Neural progenitor cell (in vitro differentiated cells): ENCODE measurements around the gene ATF6. TPM values are rescaled to one million over a fixed set of nuclear protein-coding genes. Genes with fewer than 3 reads are reported as not detected.

ENCODE experiments used
- DNase-seq: peaks from one replicate; pipeline ENCODE4 v3.0.0-alpha.2; 2016; ENCODE audit warnings: low spot score
- H2AFZ ChIP-seq: fragments of 200-600 bp; sonication (generic); replicated peaks from 2 replicates; pipeline ENCODE4 v1.6.1; 2016; ENCODE audit warnings: antibody characterized with exemption
- H3F3A ChIP-seq: fragments of 200-600 bp; sonication (generic); 2 replicates; pipeline ENCODE4 v1.6.1; 2016; ENCODE audit warnings: antibody characterized with exemption, low read depth
- H3K27ac ChIP-seq: fragments of 200-600 bp; sonication (generic); 2 replicates; pipeline ENCODE4 v1.5.1; 2016; ENCODE audit warnings: mild to moderate bottlenecking
- H3K27me3 ChIP-seq: fragments of 200-600 bp; sonication (generic); 2 replicates; pipeline ENCODE4 v1.6.1; 2016; ENCODE audit warnings: mild to moderate bottlenecking, moderate library complexity
- H3K36me3 ChIP-seq: fragments of 200-600 bp; sonication (generic); 2 replicates; pipeline ENCODE4 v1.5.1; 2016
- H3K4me1 ChIP-seq: fragments of 200-600 bp; sonication (generic); 2 replicates; pipeline ENCODE4 v1.6.1; 2016; ENCODE audit warnings: mixed run types
- H3K4me2 ChIP-seq: fragments of 200-600 bp; sonication (generic); 2 replicates; pipeline ENCODE4 v1.6.1; 2016
- H3K4me3 ChIP-seq: fragments of 200-600 bp; sonication (generic); 2 replicates; pipeline ENCODE4 v1.5.1; 2016
- H3K79me2 ChIP-seq: fragments of 200-600 bp; sonication (generic); 2 replicates; pipeline ENCODE4 v1.6.1; 2016; ENCODE audit warnings: low read depth
- H3K9ac ChIP-seq: fragments of 200-600 bp; sonication (generic); 2 replicates; pipeline ENCODE4 v1.6.1; 2016
- H3K9me3 ChIP-seq: fragments of 200-600 bp; sonication (generic); 2 replicates; pipeline ENCODE4 v1.5.1; 2016; ENCODE audit warnings: low read depth
- H4K20me1 ChIP-seq: fragments of 200-600 bp; sonication (generic); 2 replicates; pipeline ENCODE4 v1.6.1; 2016; ENCODE audit warnings: low read depth
- H3K27ac Mint-ChIP-seq: 3 replicates; pipeline ENCODE4 v1.8.0; 2021; ENCODE audit warnings: mixed read lengths
- H3K27me3 Mint-ChIP-seq: 2 replicates; pipeline ENCODE4 v1.8.0; 2022; ENCODE audit warnings: low read depth, mild to moderate bottlenecking, inconsistent platforms, moderate library complexity, mixed read lengths; ENCODE audit not compliant: insufficient read depth
- H3K36me3 Mint-ChIP-seq: 3 replicates; pipeline ENCODE4 v1.8.0; 2021; ENCODE audit warnings: mixed read lengths
- H3K4me1 Mint-ChIP-seq: 3 replicates; pipeline ENCODE4 v1.8.0; 2021; ENCODE audit warnings: mixed read lengths
- H3K4me3 Mint-ChIP-seq: 3 replicates; pipeline ENCODE4 v1.8.0; 2021; ENCODE audit warnings: mild to moderate bottlenecking, moderate library complexity, mixed read lengths
- H3K9me3 Mint-ChIP-seq: 3 replicates; pipeline ENCODE4 v1.8.0; 2020; ENCODE audit warnings: mixed read lengths
- EZH2 ChIP-seq: fragments of 200-600 bp; sonication (generic); IDR thresholded peaks from 2 replicates; pipeline ENCODE4 v1.6.1; 2017; ENCODE audit warnings: antibody characterized with exemption, mild to moderate bottlenecking, moderate library complexity
- EZH2phosphoT487 ChIP-seq: fragments of 200-600 bp; sonication (generic); IDR thresholded peaks from 2 replicates; pipeline ENCODE4 v1.6.1; 2017; ENCODE audit warnings: antibody characterized with exemption
- total RNA-seq: library from RNA; depleted of rRNA; stranded (reverse); fragments of >200 nt; gene quantifications from 2 replicates; pipeline ENCODE4 v1.2.3, GENCODE V29; 2015; ENCODE audit warnings: low replicate concordance
- TF ChIP-seq, protein P1 (sequence below): fragments of 200-600 bp; sonication (generic); IDR thresholded peaks from 2 replicates; pipeline ENCODE4 v1.5.1; 2017; ENCODE audit warnings: antibody characterized with exemption, mild to moderate bottlenecking

ATF6 gene
- total RNA-seq, 1 donor from 2014 or later, result 31.7 TPM

DNA sequence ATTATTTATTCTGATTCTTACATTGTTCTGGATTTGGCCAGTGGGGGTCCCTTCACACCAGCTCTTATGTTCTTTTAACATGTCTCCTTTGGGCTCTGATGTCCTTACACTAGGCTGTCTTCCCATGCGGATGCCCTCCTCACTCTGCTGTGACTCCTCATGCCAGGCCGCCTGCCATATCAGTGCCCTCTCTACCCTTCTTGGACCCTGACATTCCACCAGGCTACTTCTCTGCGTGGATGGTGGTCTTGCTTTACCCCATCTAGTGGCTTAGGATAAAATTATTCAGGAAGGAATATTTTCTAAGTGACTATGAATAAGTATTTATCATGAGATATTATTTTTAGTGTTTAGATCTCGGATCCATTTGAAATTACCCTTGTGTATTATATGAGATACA is 21.2 kb downstream of the ATF6 start:
- no peak overlapping the region for H3K27ac ChIP-seq
- Mint-ChIP-seq H3K27ac (no peak overlapping the region), H3K36me3 (peaks cover 4% of the 10 kb centered on the region), H3K27me3 (no peaks in the 10 kb centered on the region), H3K4me1 (no peaks in the 10 kb centered on the region), H3K4me3 (no peak overlapping the region), H3K9me3 (no peaks in the 10 kb centered on the region)
- H3K27me3 ChIP-seq, result no peaks in the 10 kb centered on the region
- TF ChIP-seq, protein P1, sequence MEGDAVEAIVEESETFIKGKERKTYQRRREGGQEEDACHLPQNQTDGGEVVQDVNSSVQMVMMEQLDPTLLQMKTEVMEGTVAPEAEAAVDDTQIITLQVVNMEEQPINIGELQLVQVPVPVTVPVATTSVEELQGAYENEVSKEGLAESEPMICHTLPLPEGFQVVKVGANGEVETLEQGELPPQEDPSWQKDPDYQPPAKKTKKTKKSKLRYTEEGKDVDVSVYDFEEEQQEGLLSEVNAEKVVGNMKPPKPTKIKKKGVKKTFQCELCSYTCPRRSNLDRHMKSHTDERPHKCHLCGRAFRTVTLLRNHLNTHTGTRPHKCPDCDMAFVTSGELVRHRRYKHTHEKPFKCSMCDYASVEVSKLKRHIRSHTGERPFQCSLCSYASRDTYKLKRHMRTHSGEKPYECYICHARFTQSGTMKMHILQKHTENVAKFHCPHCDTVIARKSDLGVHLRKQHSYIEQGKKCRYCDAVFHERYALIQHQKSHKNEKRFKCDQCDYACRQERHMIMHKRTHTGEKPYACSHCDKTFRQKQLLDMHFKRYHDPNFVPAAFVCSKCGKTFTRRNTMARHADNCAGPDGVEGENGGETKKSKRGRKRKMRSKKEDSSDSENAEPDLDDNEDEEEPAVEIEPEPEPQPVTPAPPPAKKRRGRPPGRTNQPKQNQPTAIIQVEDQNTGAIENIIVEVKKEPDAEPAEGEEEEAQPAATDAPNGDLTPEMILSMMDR, result peak; percentile 17
- TF ChIP-seq EZH2phosphoT487 (no peak), EZH2 (no peak)
- H2AFZ ChIP-seq, result no peak overlapping the region
- no peak overlapping the region for H3K4me3 ChIP-seq
- no peaks in the 10 kb centered on the region for H3K36me3 ChIP-seq
- no peaks in the 10 kb centered on the region for H3K79me2 ChIP-seq
- H4K20me1 ChIP-seq, result no peaks in the 10 kb centered on the region
- no peak overlapping the region for H3K4me2 ChIP-seq
- DNase-seq, result no peak
- no peak overlapping the region for H3K9ac ChIP-seq
- H3F3A ChIP-seq, result no peaks in the 10 kb centered on the region
- H3K9me3 ChIP-seq, result no peaks in the 10 kb centered on the region
- H3K4me1 ChIP-seq, result no peaks in the 10 kb centered on the region

GRCh38 chr1:161790587-161791317 is 24.6 kb downstream of the ATF6 start:
- no peak overlapping the region for H3K27ac Mint-ChIP-seq
- Histone ChIP-seq H2AFZ (no peak overlapping the region), H3F3A (no peaks in the 10 kb centered on the region), H3K36me3 (no peaks in the 10 kb centered on the region), H3K4me3 (no peak overlapping the region), H3K27me3 (no peaks in the 10 kb centered on the region), H3K9ac (no peak overlapping the region), H3K9me3 (no peaks in the 10 kb centered on the region), H4K20me1 (no peaks in the 10 kb centered on the region), H3K79me2 (no peaks in the 10 kb centered on the region), H3K4me2 (no peak overlapping the region), H3K4me1 (no peaks in the 10 kb centered on the region), H3K27ac (no peak overlapping the region)
- H3K4me3 Mint-ChIP-seq, result no peak overlapping the region
- TF ChIP-seq EZH2 (no peak), EZH2phosphoT487 (no peak)
- TF ChIP-seq, protein P1, result no peak
- peaks cover 7% of the 10 kb centered on the region for H3K36me3 Mint-ChIP-seq
- no peaks in the 10 kb centered on the region for H3K9me3 Mint-ChIP-seq
- no peaks in the 10 kb centered on the region for H3K4me1 Mint-ChIP-seq
- no peak for DNase-seq
- H3K27me3 Mint-ChIP-seq, result peaks cover 2% of the 10 kb centered on the region

GRCh38 chr1:161791904-161792655 is 26.0 kb downstream of the ATF6 start:
- no peak for TF ChIP-seq EZH2
- TF ChIP-seq EZH2phosphoT487, result no peak
- TF ChIP-seq, protein P1, result no peak
- H3K4me3 Mint-ChIP-seq, result no peak overlapping the region
- Histone ChIP-seq H3K36me3 (no peaks in the 10 kb centered on the region), H2AFZ (no peak overlapping the region), H3K9ac (no peak overlapping the region), H3K4me3 (no peak overlapping the region), H4K20me1 (no peaks in the 10 kb centered on the region), H3K4me1 (no peaks in the 10 kb centered on the region), H3F3A (no peaks in the 10 kb centered on the region), H3K79me2 (no peaks in the 10 kb centered on the region), H3K4me2 (no peak overlapping the region), H3K27ac (no peak overlapping the region), H3K9me3 (no peaks in the 10 kb centered on the region), H3K27me3 (no peaks in the 10 kb centered on the region)
- H3K4me1 Mint-ChIP-seq, result no peaks in the 10 kb centered on the region
- peaks cover 2% of the 10 kb centered on the region for H3K27me3 Mint-ChIP-seq
- peaks cover 5% of the 10 kb centered on the region for H3K36me3 Mint-ChIP-seq
- H3K9me3 Mint-ChIP-seq, result no peaks in the 10 kb centered on the region
- no peak for DNase-seq
- no peak overlapping the region for H3K27ac Mint-ChIP-seq
